DOHH2 (cell line): Measurements from ENCODE around the gene PRRC2B.

Experiments used
- H3F3A ChIP-seq: fragments of 200-600 bp; sonication (generic), shearing (Covaris generic); 2 replicates; pipeline ENCODE4 v1.6.0; 2016; ENCODE audit warnings: antibody characterized with exemption, mild to moderate bottlenecking; ENCODE audit not compliant: control insufficient read depth, insufficient read depth
- H3K27ac ChIP-seq: fragments of 200-600 bp; sonication (generic); 2 replicates; pipeline ENCODE4 v1.5.1; 2014; ENCODE audit warnings: low read depth, mild to moderate bottlenecking, low read length, moderate library complexity
- H3K27me3 ChIP-seq: fragments of 200-600 bp; sonication (generic); 2 replicates; pipeline ENCODE4 v1.6.1; 2014; ENCODE audit warnings: mild to moderate bottlenecking, low read length, mixed read lengths; ENCODE audit not compliant: control insufficient read depth
- H3K36me3 ChIP-seq: fragments of 200-600 bp; sonication (generic); 2 replicates; pipeline ENCODE4 v1.6.1; 2014; ENCODE audit warnings: mild to moderate bottlenecking, low read length, moderate library complexity, mixed read lengths; ENCODE audit not compliant: control insufficient read depth
- H3K4me1 ChIP-seq: fragments of 200-600 bp; sonication (generic); 2 replicates; pipeline ENCODE4 v1.6.1; 2014; ENCODE audit warnings: mild to moderate bottlenecking, low read length, mixed read lengths; ENCODE audit not compliant: control insufficient read depth
- H3K4me2 ChIP-seq: fragments of 200-600 bp; sonication (generic); 2 replicates; pipeline ENCODE4 v1.6.0; 2014; ENCODE audit warnings: mild to moderate bottlenecking, low read length, moderate library complexity
- H3K4me3 ChIP-seq: fragments of 200-600 bp; sonication (generic); 2 replicates; pipeline ENCODE4 v1.5.1; 2014; ENCODE audit warnings: mild to moderate bottlenecking, low read length, mixed read lengths
- H3K79me2 ChIP-seq: fragments of 200-600 bp; sonication (generic); 2 replicates; pipeline ENCODE4 v1.6.1; 2014; ENCODE audit warnings: mild to moderate bottlenecking, low read length, mixed read lengths; ENCODE audit not compliant: control insufficient read depth
- H3K9me2 ChIP-seq: fragments of 200-600 bp; sonication (generic); replicated peaks from 2 replicates; pipeline ENCODE4 v1.6.1; 2014; ENCODE audit warnings: mild to moderate bottlenecking, low read length, mixed read lengths; ENCODE audit not compliant: control insufficient read depth
- H3K9me3 ChIP-seq: fragments of 200-600 bp; sonication (generic); 2 replicates; pipeline ENCODE4 v1.6.1; 2014; ENCODE audit warnings: antibody characterized with exemption, low read length, mixed read lengths; ENCODE audit not compliant: control insufficient read depth, insufficient read depth
- H4K20me1 ChIP-seq: fragments of 200-600 bp; sonication (generic); 2 replicates; pipeline ENCODE4 v1.6.0; 2014; ENCODE audit warnings: low read depth, mild to moderate bottlenecking, antibody characterized with exemption, low read length, moderate library complexity; ENCODE audit not compliant: control insufficient read depth, insufficient read depth
- CTCF ChIP-seq: fragments of 200-600 bp; sonication (generic); IDR thresholded peaks from one replicate; pipeline ENCODE4 v1.5.1; 2014; ENCODE audit warnings: antibody characterized with exemption, mild to moderate bottlenecking, low read depth, low read length; ENCODE audit not compliant: poor library complexity, severe bottlenecking
- EZH2phosphoT487 ChIP-seq: fragments of 200-600 bp; sonication (generic); IDR thresholded peaks from 2 replicates; pipeline ENCODE4 v1.6.1; 2017; ENCODE audit warnings: borderline replicate concordance, mild to moderate bottlenecking, antibody characterized with exemption, low read length, moderate library complexity, mixed read lengths

The PRRC2B gene

GRCh38 chr9:131404987-131405386, 11.1 kb downstream of the PRRC2B start:
- H3K4me1 ChIP-seq: peaks cover 78% of the 10 kb centered on the region
- no peaks in the 10 kb centered on the region for H3K9me3 ChIP-seq
- H3K4me2 ChIP-seq: no peak overlapping the region
- H3K27ac ChIP-seq: no peak overlapping the region
- no peaks in the 10 kb centered on the region for H3K9me2 ChIP-seq
- peaks cover 100% of the 10 kb centered on the region for H3K79me2 ChIP-seq
- H4K20me1 ChIP-seq: peaks cover 58% of the 10 kb centered on the region
- H3K4me3 ChIP-seq: no peak overlapping the region
- no peak for TF ChIP-seq CTCF
- no peak for TF ChIP-seq EZH2phosphoT487
- no peaks in the 10 kb centered on the region for H3K27me3 ChIP-seq
- 0 out of 2 replicates have a peak, but pooled peaks cover 4% of the 10 kb centered on the region for H3F3A ChIP-seq
- peaks cover 85% of the 10 kb centered on the region for H3K36me3 ChIP-seq

GRCh38 chr9:131405428-131405827, 11.5 kb downstream of the PRRC2B start:
- H3K79me2 ChIP-seq: peaks cover 100% of the 10 kb centered on the region
- H3K9me3 ChIP-seq: no peaks in the 10 kb centered on the region
- no peak for TF ChIP-seq EZH2phosphoT487
- no peaks in the 10 kb centered on the region for H3K9me2 ChIP-seq
- H3K27ac ChIP-seq: no peak overlapping the region
- H3K4me1 ChIP-seq: peaks cover 74% of the 10 kb centered on the region
- no peak overlapping the region for H3K4me3 ChIP-seq
- peaks cover 58% of the 10 kb centered on the region for H4K20me1 ChIP-seq
- no peaks in the 10 kb centered on the region for H3K27me3 ChIP-seq
- peaks cover 86% of the 10 kb centered on the region for H3K36me3 ChIP-seq
- H3K4me2 ChIP-seq: no peak overlapping the region
- H3F3A ChIP-seq: 0 out of 2 replicates have a peak, but pooled peaks cover 4% of the 10 kb centered on the region

- H3K36me3 ChIP-seq: peaks cover 85% of the 10 kb centered on the region
- no peaks in the 10 kb centered on the region for H3K9me3 ChIP-seq
- H3K4me1 ChIP-seq: peaks cover 68% of the 10 kb centered on the region
- H3K27ac ChIP-seq: no peak overlapping the region
- peaks cover 100% of the 10 kb centered on the region for H3K79me2 ChIP-seq
- no peak overlapping the region for H3K4me2 ChIP-seq
- no peak overlapping the region for H3K4me3 ChIP-seq
- H3K9me2 ChIP-seq: no peaks in the 10 kb centered on the region
- peaks cover 55% of the 10 kb centered on the region for H4K20me1 ChIP-seq
- no peak for TF ChIP-seq CTCF
- no peak for TF ChIP-seq EZH2phosphoT487
- no peaks in the 10 kb centered on the region for H3K27me3 ChIP-seq
- 0 out of 2 replicates have a peak, but pooled peaks cover 4% of the 10 kb centered on the region for H3F3A ChIP-seq
Measured at GRCh38 chr9:131405858-131406537, 12.1 kb downstream of the PRRC2B start.

- no peak overlapping the region for H3K4me3 ChIP-seq
Measured at GRCh38 chr9:131406563-131407436, 12.9 kb downstream of the PRRC2B start.

More at GRCh38 chr9:131406563-131407436, 12.9 kb downstream of the PRRC2B start:
- TF ChIP-seq CTCF (no peak), EZH2phosphoT487 (no peak)
- Histone ChIP-seq H3K4me2 (no peak overlapping the region), H3F3A (0 out of 2 replicates have a peak, but pooled peaks cover 4% of the 10 kb centered on the region), H3K9me2 (no peaks in the 10 kb centered on the region), H3K9me3 (no peaks in the 10 kb centered on the region), H3K79me2 (peaks cover 100% of the 10 kb centered on the region), H3K4me1 (peaks cover 61% of the 10 kb centered on the region), H4K20me1 (peaks cover 53% of the 10 kb centered on the region), H3K36me3 (peaks cover 85% of the 10 kb centered on the region), H3K27ac (no peak overlapping the region), H3K27me3 (no peaks in the 10 kb centered on the region)
